IPS DF 4.7 (cell line): ENCODE data around the gene CDYL.

Experiments
- DNase-seq: peaks from one replicate; pipeline ENCODE4 v3.0.0-alpha.2; 2013; ENCODE audit warnings: low spot score; ENCODE audit errors: extremely low read depth

Gene CDYL, protein sequence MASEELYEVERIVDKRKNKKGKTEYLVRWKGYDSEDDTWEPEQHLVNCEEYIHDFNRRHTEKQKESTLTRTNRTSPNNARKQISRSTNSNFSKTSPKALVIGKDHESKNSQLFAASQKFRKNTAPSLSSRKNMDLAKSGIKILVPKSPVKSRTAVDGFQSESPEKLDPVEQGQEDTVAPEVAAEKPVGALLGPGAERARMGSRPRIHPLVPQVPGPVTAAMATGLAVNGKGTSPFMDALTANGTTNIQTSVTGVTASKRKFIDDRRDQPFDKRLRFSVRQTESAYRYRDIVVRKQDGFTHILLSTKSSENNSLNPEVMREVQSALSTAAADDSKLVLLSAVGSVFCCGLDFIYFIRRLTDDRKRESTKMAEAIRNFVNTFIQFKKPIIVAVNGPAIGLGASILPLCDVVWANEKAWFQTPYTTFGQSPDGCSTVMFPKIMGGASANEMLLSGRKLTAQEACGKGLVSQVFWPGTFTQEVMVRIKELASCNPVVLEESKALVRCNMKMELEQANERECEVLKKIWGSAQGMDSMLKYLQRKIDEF

DNA sequence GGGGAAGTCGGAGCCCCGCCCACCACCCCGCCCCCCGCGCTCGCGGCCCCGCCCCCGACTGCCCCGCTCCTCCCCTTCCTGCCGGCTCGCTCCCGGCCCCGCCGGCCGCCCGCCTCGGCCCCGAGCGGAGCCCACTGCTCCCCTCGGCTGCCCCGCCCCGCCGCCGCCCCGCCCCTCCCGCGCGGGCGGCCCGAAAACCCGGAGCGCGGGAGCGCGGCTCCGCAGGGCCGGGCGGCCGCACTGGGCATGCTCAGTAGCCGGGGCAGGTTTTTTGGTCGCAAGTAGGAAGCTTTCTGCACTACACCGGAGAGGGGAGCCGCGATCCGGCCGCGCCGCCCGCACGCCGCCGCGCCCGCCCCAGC is at the start of gene CDYL:
CDYL (plus strand) TSS at position 274 of the 362 bp plus-strand sequence. CDS start 380 bp downstream, outside the sequence.
- no peak for DNase-seq

DNA sequence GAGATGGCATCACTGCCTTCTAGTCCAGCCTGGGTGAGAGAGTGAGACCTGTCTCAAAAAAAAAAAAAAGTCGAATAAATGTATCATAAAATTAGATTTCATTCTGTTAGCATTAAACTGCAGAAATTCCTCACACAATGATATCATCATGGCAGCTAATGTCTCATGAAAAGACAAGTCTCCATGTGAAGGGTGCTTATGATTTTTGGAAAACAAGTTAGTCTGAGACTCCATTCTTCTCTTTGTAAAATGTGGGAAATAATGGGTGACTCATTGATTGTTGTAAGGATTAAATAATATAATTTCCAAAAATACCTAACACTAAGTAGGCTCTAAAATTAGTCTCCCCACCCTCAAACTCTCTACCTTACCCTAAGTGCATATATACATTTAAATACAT is 49.6 kb upstream of the CDYL start:
- no peak for DNase-seq

DNA sequence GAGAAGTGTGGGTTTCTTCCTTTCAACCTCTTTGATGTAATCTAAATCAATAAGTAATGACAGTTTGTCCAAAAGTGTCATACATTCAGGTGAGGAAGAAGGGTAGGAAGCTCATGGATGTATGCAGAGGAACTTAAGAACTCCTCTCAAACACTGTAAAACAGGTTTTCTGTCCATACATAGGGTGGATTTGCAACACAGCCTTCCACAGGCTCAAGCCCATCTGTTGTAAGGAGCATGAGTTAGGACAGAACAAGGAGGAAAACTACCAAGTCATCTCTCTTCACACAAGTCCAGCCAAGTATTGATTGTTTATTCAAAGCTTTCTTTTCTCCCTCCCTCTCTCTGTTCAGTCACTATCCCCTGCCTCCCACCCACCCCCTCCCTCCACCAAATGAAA is 49.0 kb upstream of the CDYL start:
- DNase-seq = no peak

DNA sequence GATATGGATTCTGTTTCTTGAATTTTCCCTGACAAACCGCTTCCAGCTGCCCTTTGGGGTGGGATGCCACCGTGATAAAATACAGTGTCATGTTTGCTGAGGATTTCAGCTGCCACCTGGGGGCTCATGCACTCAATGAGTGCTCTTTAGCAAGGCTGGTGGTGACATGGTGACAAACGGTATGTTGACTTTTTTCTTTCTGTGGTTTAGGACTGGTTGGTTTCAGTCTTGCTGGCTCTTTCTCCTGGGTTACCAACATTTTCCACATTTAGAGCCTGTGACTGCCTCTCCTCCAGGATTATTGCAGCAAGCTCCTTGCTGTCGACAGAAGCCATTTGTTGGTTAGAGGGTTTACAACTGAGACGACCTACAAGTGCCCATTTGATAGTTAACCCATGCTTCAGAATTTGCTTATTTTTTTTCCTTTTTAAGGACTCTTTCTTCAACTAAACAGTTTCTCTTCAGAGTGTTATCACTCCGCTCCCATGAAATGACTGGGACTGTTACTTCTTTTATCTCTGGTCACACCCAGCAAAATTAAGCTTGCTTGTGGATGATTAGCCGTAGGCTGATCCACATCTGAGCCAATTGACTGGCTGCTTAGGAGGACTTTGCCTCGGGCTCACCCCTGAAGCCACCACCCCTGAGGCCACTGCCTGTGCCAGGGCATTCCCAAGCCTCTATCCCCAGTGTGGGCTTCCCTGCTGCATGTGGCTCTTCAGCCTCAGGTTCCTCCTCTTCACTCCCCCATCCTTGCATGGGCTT is 48.4 kb upstream of the CDYL start:
- no peak for DNase-seq

DNA sequence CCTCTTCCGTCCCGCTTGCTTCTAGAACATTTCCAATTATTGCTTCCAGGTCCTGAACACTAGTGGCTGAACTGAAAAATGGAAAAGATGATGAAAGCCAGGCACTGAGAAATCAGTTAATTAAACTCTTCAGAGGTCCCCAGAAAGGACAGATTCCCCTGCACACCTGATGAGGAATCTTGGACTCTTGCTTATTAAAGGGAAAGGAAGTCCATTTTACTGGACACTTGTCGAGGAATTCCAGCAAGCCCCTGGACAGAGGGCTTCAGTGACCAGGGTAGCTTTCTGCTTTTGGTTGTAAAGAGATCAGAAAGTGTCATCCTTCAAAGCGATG is 47.8 kb upstream of the CDYL start:
- DNase-seq = no peak

DNA sequence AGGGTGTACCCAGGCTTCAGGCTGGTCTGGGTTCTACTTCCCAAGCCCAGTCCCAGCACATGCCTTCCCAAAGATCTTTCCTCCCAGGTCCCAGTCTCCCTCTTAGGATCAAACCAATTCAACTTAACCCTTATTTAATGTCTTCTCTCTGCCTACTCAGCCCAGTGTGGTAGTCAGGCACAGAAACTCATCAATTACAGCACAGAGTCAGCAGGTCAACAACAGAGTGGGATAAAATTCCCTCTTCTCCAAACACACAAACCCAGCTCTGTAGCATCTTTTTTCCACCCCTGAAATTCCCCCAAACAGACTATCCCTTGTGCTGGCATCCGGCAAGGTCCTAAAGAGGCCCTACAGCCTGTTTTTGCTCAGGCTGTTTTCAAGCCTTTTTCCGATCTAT is 47.3 kb upstream of the CDYL start:
- no peak for DNase-seq

DNA sequence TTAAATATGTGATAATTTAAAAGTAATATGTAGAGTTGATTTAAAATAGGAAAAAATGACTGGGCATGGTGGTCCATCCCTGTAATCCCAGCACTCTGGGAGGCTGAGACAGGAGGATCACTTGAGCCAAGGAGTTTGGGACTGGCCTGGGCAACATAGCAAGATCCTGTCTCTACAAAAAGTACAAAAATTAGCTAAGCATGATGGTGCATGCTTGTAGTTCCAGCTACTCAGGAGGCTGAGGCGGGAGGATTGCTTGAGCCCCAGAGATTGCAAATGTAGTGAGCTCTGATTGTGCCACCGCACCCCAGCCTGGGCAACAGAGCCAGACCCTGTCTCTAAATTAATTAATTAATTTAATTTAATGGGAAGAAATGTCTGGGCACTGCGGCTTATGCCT is 44.2 kb upstream of the CDYL start:
- no peak for DNase-seq

DNA sequence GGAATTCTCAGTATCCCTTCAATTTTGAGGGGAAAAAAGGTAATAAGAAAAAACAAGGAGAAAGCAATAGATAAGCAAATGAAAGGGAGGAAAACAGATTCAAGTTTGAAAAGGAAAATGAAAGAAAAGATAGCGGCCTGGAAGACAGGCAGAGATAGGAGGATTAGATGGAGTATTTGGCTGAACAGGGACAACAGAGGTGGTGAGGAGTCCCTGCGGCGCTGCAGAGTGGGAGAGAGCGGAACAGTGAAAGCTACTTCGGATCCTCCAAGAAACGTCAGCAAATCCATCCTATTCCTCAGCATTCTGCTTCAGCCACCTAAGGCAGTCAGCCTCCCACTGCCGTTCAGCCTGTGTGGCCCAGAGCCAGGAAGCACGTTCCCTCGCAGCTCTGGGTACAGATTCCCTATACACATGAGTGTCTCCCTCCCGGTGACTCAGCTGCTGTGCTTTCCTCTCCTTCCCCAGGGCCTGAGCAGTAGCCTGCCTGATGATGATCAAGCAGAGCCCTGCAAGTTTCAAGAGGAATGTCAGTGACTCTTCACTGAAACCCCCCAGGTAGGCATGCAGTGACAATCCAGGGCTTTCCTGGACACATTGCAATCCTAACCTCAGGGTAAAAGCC is 43.4 kb upstream of the CDYL start:
- DNase-seq = no peak

DNA sequence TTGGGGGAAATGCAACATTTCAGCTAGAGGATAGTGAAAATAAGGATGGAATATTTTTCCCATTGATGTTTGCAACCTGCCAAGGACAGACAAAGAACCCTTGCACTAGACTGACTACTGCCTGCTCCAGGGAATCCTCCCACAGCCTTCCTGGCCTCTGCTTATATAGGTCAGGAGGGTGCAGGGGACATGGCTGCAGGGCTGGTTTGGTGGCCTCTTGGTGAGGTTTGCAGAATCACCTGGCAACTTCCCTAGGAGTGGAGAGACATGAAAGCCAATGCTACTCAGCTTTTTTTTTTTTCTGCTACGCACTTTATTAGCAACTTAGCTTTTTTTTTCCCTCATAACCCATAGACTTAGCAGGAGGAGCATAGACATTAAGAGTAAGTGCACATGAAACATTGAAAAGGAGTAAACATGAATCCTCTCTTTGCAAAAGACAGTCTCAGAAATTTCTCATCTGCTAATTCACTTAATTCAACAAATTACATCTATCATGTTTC is 39.8 kb upstream of the CDYL start:
- no peak for DNase-seq

DNA sequence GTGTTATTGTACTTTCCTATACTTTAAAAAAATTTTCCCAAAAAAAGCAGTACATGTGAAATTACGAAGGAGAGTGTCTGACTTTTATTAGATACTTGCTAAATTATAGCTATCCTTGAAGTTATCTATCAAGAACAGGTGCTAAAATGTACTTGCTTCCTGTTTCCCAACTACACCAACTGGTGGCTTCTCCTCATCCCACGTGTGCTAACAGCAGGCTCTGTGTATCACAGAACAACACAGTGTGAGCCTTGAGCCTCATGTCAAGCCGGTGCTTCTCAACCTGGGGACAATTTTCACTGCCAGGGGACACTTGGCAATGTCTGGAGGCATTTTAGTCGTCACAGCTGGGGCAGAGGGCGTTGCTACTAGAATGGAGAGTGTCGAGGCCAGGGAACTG is 36.2 kb upstream of the CDYL start:
- no peak for DNase-seq

DNA sequence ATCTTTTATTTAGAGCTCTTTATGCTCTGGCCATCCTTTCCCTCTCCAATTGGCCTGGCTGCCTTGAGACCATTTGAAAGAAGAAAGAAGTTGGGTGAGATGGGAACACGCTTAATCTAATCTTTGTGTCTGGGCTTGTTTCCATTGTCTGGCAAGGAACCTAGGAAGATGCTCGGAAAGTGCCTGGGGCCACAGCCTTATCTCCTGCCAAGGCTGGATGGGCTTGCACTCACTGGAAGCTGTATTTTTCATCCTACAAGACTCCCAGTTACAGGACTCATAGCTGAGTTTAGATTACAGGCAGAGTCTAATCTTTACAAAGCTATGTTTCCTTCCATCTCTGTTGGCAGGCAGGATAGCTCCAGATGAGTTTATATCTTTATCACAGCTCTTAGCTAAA is 33.1 kb upstream of the CDYL start:
- no peak for DNase-seq

DNA sequence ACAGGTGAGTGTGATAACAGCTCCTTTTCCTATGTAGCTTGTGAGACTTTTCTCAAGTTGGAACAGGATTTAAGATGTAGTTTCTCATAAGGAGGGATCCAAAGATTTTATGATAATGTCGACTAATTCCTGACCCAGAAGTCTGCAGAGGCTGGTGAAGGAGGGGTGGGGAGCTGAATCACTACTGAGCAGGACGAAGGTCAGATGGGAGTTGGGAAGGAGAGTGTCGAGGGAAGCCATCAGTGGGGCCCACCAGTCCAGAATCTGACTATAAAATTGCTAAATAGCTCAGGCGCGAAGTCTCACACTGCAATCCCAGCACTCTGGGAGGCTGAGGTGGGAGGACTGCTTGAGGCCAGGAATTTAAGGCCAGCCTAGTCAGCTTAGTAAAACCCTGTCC is 32.3 kb upstream of the CDYL start:
- DNase-seq = no peak

DNA sequence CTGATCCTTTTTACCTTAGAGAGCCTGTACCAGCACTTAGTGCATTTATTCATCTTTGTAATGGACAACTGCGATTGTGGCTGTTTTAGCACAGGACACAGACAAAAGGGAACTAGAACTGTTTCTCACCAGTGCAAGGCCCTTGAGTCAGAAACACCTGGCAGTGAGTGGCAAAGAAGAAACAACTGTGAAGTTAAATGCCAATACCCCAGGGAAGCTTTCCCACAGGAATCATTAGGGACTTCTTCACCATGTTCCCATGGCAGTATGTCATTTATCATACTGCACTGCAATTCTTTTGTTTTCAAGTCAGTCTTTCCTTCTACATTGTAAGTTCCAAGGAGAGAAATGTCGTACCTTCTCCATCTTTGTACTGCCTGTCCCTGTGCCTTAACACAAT is 28.6 kb upstream of the CDYL start:
- DNase-seq = no peak

DNA sequence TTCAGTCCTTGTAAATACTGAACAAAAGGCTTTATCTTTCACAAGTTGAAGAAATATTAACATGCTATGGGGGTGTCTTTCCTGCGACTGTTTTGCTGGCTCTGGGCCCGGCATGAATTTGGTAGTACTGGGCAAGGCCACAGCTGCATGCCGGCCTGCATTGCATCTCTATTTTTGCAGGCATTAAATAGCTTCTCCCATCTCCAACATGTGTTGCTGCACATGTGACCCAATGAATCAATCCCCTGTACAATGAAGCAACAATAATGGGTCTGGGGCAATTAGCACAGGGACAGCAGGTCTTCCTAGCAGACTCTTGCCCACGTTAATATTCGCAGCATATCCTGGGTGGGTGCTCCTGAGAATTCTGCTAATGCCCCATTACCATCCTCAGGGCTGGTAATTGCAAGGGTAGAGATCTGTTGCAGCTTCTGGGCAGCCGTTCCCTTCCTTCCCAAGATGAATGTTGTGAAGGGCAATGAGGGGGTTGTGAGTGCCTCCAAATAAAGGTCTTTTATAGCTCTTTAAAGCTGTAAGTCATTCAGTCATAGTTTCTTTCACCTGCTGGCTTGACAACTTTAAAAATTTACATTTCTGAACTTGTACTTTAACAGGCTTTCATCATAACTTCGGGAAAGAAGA is 24.3 kb upstream of the CDYL start:
- no peak for DNase-seq

DNA sequence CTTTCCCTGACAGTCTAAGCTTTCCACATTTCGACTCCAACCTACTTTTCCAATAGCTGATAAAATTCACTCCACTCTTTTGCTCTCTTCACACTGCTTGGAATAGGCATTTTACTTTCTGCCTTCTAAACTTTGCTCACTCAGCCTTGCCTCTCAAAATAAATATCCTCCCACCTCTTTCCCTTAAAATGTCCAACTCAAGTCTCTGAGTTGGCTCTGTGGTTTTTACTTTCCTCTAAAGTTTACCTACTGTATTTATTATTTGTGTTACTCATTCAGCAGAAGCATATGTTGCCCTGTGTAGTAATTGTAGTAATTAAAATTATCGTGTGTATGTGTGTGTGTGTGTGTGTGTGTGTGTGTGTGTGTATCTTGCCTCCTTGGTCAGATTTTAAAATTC is 20.0 kb upstream of the CDYL start:
- DNase-seq = no peak

DNA sequence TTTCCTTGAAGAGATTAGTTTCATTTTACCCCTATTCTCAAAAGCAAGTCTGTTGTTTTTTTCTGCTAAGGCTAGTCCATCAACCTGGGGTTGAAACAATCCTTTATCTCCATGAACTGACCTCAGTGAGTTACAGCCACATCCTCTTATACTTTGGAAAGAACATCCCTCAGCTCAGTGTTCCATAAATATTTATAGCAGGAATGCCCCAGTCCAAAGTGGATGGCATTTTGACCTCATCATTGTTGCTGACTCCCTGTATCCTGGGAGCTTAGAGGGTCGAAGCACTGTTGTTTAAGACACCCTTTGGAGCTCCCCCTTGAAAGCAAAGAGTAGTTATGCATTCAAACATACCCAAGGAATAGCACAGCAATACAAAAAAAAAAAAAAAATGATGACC is 16.2 kb upstream of the CDYL start:
- DNase-seq = no peak

DNA sequence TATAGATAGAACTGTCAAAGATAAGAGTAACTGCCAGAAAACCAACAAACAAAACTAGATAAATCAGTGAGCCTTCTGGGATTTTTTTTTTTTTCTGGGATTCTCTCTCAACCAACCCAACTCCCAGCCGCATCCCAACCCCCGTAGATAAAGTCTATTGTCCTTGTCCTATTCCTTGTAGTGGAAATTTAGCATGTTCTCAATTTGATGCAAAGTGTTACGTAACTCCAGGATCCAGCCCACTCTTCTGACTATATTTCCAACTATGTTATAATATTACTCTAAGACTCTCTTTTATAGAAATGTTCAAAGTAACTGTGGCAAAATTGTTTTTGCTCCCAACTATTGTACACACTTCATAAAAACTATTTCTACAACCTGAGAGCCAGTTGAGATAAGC is 15.4 kb upstream of the CDYL start:
- no peak for DNase-seq

DNA sequence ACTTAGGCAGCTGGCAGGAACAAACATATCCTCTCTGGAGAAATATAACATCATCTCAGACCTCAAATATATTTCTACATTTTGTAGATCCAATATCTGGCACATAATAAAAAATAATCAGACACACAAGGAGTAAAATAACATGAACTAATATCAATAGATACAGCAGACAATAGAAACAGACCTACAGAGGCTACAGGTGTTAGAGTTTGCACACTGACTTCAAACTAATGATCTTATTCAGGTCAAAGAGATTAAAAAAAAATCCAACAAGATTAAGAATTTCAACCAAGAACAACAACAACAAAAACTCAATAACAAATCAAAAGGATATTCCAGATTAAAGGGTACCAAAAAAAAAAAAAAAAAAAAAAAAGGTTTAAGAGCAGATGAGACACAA is 13.9 kb upstream of the CDYL start:
- no peak for DNase-seq

DNA sequence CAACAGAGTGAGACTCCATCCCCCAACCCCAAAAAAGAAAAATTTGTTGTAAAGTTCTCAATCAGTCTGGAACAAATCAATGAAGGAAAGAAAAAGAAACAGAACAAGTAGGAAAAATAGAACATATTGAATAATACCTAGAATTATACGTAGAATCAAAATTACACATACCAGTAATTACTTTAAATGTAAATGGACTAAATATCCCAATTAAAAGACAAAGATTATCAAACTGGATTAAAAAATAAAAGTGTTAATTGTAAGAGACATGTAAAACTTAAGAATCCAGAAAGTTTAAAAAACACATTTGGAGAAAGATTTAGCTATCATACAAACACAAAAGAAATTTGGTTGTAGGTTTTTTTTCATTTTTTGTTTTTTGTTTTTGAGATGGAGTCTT is 12.3 kb upstream of the CDYL start:
- no peak for DNase-seq

DNA sequence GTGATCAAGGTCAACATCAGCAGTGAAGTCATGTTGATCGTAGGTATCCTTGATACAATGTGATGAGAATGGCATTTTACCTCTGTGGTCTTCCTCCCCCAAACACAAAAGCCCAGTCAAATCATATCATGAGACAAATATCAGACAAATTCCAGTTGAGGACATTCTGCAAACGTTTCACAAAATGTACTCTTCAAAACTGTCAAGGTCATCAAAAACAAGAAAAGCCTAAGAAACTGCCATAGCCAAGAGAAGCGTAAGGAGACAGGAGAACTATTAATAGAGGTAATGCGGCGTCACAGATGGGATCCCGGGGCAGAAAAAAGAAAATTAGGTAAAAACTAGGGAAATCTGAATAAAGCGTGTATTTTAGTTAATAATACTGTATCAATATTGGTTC is 7.4 kb upstream of the CDYL start:
- DNase-seq = no peak

DNA sequence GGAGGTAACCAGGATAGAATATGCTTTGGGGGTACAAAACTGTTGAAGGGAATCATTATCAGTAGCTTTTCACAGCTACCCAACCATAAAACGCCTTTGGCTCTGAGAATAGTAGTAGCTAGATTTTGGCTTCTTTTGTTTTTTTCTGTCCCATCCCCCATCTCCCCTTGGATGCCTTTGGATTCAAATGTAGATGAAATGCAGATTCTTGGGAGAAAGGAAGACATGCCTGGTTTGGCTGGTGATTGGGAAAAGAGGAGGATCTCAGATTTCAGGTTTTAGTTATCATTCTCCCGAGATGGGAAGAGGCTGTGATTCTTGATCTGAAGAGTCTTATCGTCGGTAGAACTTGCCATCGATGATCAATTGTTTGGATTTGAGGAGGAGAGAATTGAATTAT is 3.5 kb upstream of the CDYL start:
- DNase-seq = peak; percentile 79

DNA sequence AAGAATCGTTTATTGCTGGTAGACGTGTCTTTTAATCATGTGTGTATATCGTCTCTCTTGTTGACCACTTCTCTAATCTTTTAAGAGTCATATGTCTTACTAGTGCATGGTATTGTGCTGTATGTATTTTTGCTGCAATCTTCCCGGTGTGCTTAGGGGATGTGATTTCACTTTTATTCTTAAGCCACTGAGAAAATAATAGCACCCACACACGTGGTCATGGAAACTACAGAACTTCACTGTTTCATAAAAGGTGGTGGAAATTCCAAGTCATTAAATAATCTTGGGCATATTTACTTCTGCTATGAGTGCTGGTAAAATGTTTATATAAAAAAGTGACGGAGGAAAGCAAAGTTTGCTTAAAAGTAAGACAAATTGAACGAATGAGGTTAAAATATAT is 3.0 kb upstream of the CDYL start:
- no peak for DNase-seq
